ENCODE data around the gene TMEM120B.

TMEM120B gene

DNA sequence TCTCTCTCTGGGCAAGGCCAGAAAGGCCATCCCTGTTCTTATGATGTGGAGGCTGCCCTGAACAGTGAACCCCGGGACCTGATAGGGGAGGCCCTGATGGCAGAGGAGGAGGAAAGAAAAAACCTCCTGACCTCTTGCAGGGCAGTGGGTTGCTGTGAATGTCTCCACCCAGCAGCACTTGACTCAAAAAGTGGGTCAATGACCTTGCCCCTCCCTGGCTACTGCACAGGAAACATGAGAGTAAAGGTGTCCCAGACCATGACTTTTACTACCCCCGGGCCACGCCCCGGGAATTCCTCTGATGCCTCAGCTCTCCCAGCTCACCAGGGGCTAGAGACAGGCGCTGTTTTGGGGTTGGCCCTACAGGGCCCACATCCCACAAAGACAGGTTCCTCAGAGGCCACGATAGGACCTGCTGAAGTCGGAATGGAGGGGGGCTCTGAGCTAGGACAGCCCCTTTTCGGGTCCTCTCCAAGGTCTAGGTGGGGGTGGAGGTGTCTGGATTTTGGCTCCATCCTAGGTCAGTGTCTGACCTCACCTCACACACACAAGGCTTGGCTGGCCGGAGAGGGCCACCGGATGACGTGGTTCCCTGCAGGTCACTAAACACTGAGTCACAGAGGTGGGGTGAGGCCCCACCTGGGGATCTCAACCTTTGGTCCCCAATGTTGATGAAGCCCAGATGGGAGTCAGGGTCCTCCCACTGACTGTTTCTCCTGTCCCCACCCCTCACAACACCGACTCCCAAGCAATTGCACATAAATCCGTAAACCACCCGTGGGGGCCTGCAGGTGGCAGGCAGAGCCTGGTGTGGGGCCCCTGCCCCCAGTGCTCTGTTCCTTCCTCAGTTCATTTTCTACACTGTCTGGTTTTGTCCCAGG lies 79.4 kb downstream of the TMEM120B start:
- H3K4me3 ChIP-seq (ENCODE audit: low read depth, low read length), result no peak overlapping the region
- no peaks in the 10 kb centered on the region for H3K9me3 ChIP-seq (ENCODE audit: control insufficient read depth, insufficient read depth, low read depth, low read length)
- peaks cover under 1% of the 10 kb centered on the region; the same call in 1 of the 2 replicates for H3K4me1 ChIP-seq (ENCODE audit: control insufficient read depth, insufficient read depth, low read length)
- TF ChIP-seq ZNF776 (tag by site-specific recombination; IDR thresholded peaks at IDR 0.05; ENCODE audit: borderline replicate concordance) (no peak), GLIS1 (tag by site-specific recombination; IDR thresholded peaks at IDR 0.05) (peak; percentile 48; the same call in 1 of the 2 replicates), GLIS2 (tag by site-specific recombination; IDR thresholded peaks at IDR 0.05) (peak; percentile 43)
- CTCF ChIA-PET, result interaction anchor here (0.7 to 9.8 kb wide), 5 partner anchors 12 to 239 kb away, joined by 3 to 393 read pairs (median 205); partner anchors contain the start of gene SETD1B
- POLR2A ChIA-PET, result interaction anchor here (1.2 to 8.9 kb wide), 2 partner anchors 11 to 17 kb away, joined by 5 to 165 read pairs; no protein-coding TSS in a partner anchor
- no peak overlapping the region for H3K27ac ChIP-seq (ENCODE audit: extremely low read depth, low read depth, low read length)
- peaks cover 0 to 16% of the 10 kb centered on the region in 2 experiments; a peak in 1 of 3 replicates for H3K36me3 ChIP-seq (ENCODE audit: control insufficient read depth in 2 of 2, insufficient read depth in 1 of 2, low read length in 2 of 2)

DNA sequence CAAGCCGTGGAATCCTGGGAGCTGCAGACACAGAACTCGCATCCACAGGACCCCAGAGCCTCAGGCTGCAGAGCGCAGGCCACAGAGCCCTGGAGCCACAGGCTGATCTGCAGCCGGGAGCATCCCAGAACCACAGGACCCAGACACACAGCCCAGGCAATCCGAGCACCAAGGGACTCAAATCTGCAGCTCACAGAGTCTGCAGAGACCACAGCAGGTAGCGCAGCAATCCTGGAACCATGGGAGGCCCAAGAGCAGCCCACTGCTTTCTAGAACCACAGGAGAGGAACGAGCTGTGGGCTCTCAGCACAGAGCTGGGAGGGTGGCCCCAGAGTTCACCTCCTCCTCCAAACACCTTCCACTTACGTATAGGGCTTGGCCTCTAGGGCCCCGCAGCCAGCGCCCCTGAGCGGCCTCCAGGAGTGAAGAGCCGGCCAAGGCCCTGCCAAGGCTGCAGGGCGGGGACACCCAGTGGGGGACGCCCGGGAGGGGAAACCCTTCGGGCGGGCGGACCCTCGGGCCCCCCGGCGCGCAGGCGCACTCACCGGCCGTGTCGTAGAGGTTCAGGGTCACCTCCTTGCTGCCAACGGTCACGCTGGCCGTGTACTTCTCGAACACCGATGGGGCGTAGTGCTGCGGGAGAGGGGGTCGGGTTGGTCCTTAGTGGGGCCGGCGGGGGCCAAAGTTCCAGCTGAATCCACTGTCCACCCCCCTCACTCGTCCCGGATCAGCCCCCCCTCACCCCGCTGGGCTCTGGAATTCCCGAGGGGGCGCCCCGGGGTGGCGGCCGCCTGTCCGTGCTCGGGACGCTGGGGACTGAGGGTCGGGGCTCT lies 80.3 kb downstream of the TMEM120B start:
- ChIA-PET POLR2A (interaction anchor here (1.4 to 8.9 kb wide), 4 partner anchors 11 to 99 kb away, joined by 4 to 165 read pairs (median 12); partner anchors contain the start of gene SETD1B), CTCF (interaction anchor here (0.5 to 9.8 kb wide), 17 partner anchors 13 to 312 kb away, joined by 3 to 393 read pairs (median 16); partner anchors contain the start of genes HPD, PSMD9 and SETD1B)
- peaks cover 0 to 18% of the 10 kb centered on the region in 2 experiments; a peak in 1 of 3 replicates for H3K36me3 ChIP-seq (ENCODE audit: control insufficient read depth in 2 of 2, insufficient read depth in 1 of 2, low read length in 2 of 2)
- H3K9me3 ChIP-seq (ENCODE audit: control insufficient read depth, insufficient read depth, low read depth, low read length), result no peaks in the 10 kb centered on the region
- no peak overlapping the region for H3K27ac ChIP-seq (ENCODE audit: extremely low read depth, low read depth, low read length)
- peak overlapping the region; percentile 25 for H3K4me3 ChIP-seq (ENCODE audit: low read depth, low read length)
- TF ChIP-seq ZNF214 (tag by site-specific recombination; IDR thresholded peaks at IDR 0.05; ENCODE audit: borderline replicate concordance), result no peak
- TF ChIP-seq ZIC2 (tag by site-specific recombination; IDR thresholded peaks at IDR 0.05), result peak; percentile 79
- 0 out of 2 replicates have a peak, but pooled peaks have one; percentile 23 for TF ChIP-seq GLIS2 (tag by site-specific recombination; IDR thresholded peaks at IDR 0.05)
- TF ChIP-seq ZNF626 (tag by site-specific recombination; IDR thresholded peaks at IDR 0.05), result no peak
- TF ChIP-seq ZNF157 (tag by site-specific recombination; IDR thresholded peaks at IDR 0.05), result no peak
- no peak for TF ChIP-seq ZNF658 (tag by site-specific recombination; IDR thresholded peaks at IDR 0.05)
- TF ChIP-seq ZNF600 (tag by site-specific recombination; IDR thresholded peaks at IDR 0.05), result 0 out of 2 replicates have a peak, but pooled peaks have one; percentile 51
- no peak for TF ChIP-seq ZNF560 (tag by site-specific recombination; IDR thresholded peaks at IDR 0.05; ENCODE audit: borderline replicate concordance)
- peaks cover 6% of the 10 kb centered on the region for H3K4me1 ChIP-seq (ENCODE audit: control insufficient read depth, insufficient read depth, low read length)

DNA sequence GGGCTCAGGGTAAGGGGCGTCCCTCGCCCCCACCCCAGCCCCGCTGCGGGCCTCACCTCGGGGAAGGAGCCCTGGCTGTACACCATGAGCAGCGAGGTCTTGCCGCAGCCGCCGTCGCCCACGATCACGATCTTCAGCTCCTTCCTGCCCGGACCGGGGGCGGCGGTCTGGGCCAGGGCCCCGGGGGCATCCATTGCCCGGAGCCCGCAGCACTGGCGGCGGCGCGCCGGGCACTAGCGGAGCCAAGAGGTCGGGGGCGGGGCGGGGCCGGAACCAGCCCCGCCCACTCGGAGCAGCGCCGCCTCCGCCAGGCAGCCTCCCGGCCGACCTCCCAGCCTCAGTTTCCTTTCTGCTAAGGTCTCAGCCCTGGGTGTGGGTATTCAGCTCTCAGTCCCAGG lies 80.9 kb downstream of the TMEM120B start, which contains the start of gene RHOF:
Gene RHOF, minus strand, starts transcription at position 249 of the 398 bp plus-strand sequence. Its CDS starts 55 bp downstream, at position 194.
- Histone ChIP-seq H3K9me3 (ENCODE audit: control insufficient read depth, insufficient read depth, low read depth, low read length) (no peaks in the 10 kb centered on the region), H3K4me1 (ENCODE audit: control insufficient read depth, insufficient read depth, low read length) (peaks cover 11% of the 10 kb centered on the region), H3K4me3 (ENCODE audit: low read depth, low read length) (peak within 1 kb of the TSS; percentile 50), H3K36me3 (ENCODE audit: control insufficient read depth in 2 of 2, insufficient read depth in 1 of 2, low read length in 2 of 2) (peaks cover 0 to 21% of the 10 kb centered on the region in 2 experiments; a peak in 1 of 3 replicates), H3K27ac (ENCODE audit: extremely low read depth, low read depth, low read length) (peak within 1 kb of the TSS; percentile 4; the same call in 1 of the 2 replicates)
- CTCF ChIA-PET, result interaction anchor here (0.5 to 9.8 kb wide), 37 partner anchors 14 to 311 kb away, joined by 3 to 393 read pairs (median 5); partner anchors contain the start of genes HPD, PSMD9, SETD1B and TMEM120B
- POLR2A ChIA-PET, result interaction anchor here (1.2 to 8.9 kb wide), 6 partner anchors 10 to 100 kb away, joined by 3 to 165 read pairs (median 12); partner anchors contain the start of genes PSMD9 and SETD1B
- TF ChIP-seq ZNF354C (tag by site-specific recombination; IDR thresholded peaks at IDR 0.05; ENCODE audit: borderline replicate concordance, low read depth) (no peak), KLF9 (tag by site-specific recombination; IDR thresholded peaks at IDR 0.05; ENCODE audit: low read depth) (0 out of 2 replicates have a peak, but pooled peaks have one; percentile 35), ZNF48 (tag by site-specific recombination; IDR thresholded peaks at IDR 0.05) (no peak), ZFHX2 (tag by site-specific recombination; conservative IDR thresholded peaks at IDR 0.05) (peak; percentile 15; the same call in 1 of the 2 replicates)

Measured in HEK293 (cell line).